Neural cell (in vitro differentiated cells): ENCODE measurements around the gene ADK. TPM values are rescaled to one million over a fixed set of nuclear protein-coding genes. Genes with fewer than 3 reads are reported as not detected.

ENCODE experiments used
- H2AFZ ChIP-seq: fragments of 200-600, 300-800 bp; sonication (generic), shearing (Covaris generic); 2 replicates; pipeline ENCODE4 v1.6.0; 2014; ENCODE audit warnings: low read depth, mild to moderate bottlenecking, antibody characterized with exemption, low read length, moderate library complexity
- H3F3A ChIP-seq: fragments of 200-600 bp; shearing (Covaris generic); 2 replicates; pipeline ENCODE4 v1.6.1; 2016; ENCODE audit warnings: mild to moderate bottlenecking, moderate library complexity, mixed read lengths, antibody characterized with exemption, low read length; ENCODE audit not compliant: insufficient read depth, poor library complexity, severe bottlenecking
- H3K27ac ChIP-seq: fragments of 200-600, 300-800 bp; sonication (generic), shearing (Covaris generic); 2 replicates; pipeline ENCODE4 v1.5.1; 2014; ENCODE audit warnings: mild to moderate bottlenecking, low read length, moderate library complexity
- H3K27me3 ChIP-seq: fragments of 300-800, 200-600 bp; sonication (generic), shearing (Covaris generic); 2 replicates; pipeline ENCODE4 v1.6.0; 2014; ENCODE audit warnings: mild to moderate bottlenecking, low read depth, low read length, moderate library complexity; ENCODE audit not compliant: insufficient read depth
- H3K36me3 ChIP-seq: fragments of 300-800, 200-600 bp; sonication (generic), shearing (Covaris generic); 2 replicates; pipeline ENCODE4 v1.5.1; 2014; ENCODE audit warnings: mild to moderate bottlenecking, antibody characterized with exemption, low read length, moderate library complexity; ENCODE audit not compliant: insufficient read depth
- H3K4me2 ChIP-seq: fragments of 300-800, 200-600 bp; sonication (generic), shearing (Covaris generic); 2 replicates; pipeline ENCODE4 v1.6.0; 2014; ENCODE audit warnings: mild to moderate bottlenecking, low read length
- H3K4me3 ChIP-seq: fragments of 300-800, 200-600 bp; sonication (generic), shearing (Covaris generic); 2 replicates; pipeline ENCODE4 v1.5.1; 2014; ENCODE audit warnings: mild to moderate bottlenecking, low read length, moderate library complexity
- H3K79me2 ChIP-seq: fragments of 200-600 bp; shearing (Covaris generic); replicated peaks from 2 replicates; pipeline ENCODE4 v1.6.0; 2014; ENCODE audit warnings: mild to moderate bottlenecking, low read length, moderate library complexity; ENCODE audit not compliant: insufficient read depth
- H3K9ac ChIP-seq: fragments of 300-800, 200-600 bp; sonication (generic), shearing (Covaris generic); 2 replicates; pipeline ENCODE4 v1.6.1; 2016; ENCODE audit warnings: mild to moderate bottlenecking, low read length, mixed read lengths
- H3K9me2 ChIP-seq: fragments of 200-600 bp; shearing (Covaris generic); 2 replicates; pipeline ENCODE4 v1.6.1; 2016; ENCODE audit warnings: mild to moderate bottlenecking, low read length, mixed read lengths; ENCODE audit not compliant: insufficient read depth
- H3K9me3 ChIP-seq: fragments of 200-600, 300-800 bp; sonication (generic), shearing (Covaris generic); 2 replicates; pipeline ENCODE4 v1.6.1; 2016; ENCODE audit warnings: mild to moderate bottlenecking, mixed run types, low read length, moderate library complexity, mixed read lengths
- H4K20me1 ChIP-seq: fragments of 200-600 bp; shearing (Covaris generic); 2 replicates; pipeline ENCODE4 v1.6.1; 2016; ENCODE audit warnings: mild to moderate bottlenecking, mixed run types; ENCODE audit not compliant: insufficient read depth
- EZH2 ChIP-seq: fragments of 200-600, 300-800 bp; shearing (Covaris generic), sonication (generic); IDR thresholded peaks from 2 replicates; pipeline ENCODE4 v1.6.1; 2014; ENCODE audit warnings: antibody characterized with exemption, low read length, borderline replicate concordance, mild to moderate bottlenecking; ENCODE audit not compliant: insufficient read depth, poor library complexity, severe bottlenecking
- MXI1 ChIP-seq: fragments of 450-650 bp; conservative IDR thresholded peaks from 2 replicates; pipeline ENCODE4 v1.6.1; 2014; ENCODE audit warnings: antibody characterized with exemption, mild to moderate bottlenecking; ENCODE audit not compliant: poor library complexity, severe bottlenecking
- POLR2AphosphoS5 ChIP-seq: IDR thresholded peaks from 2 replicates; pipeline ENCODE4 v1.6.1; 2012
- RAD21 ChIP-seq: fragments of 450-650 bp; conservative IDR thresholded peaks from 2 replicates; pipeline ENCODE4 v1.6.1; 2014; ENCODE audit warnings: antibody characterized with exemption, mild to moderate bottlenecking, moderate library complexity
- REST ChIP-seq: IDR thresholded peaks from 2 replicates; pipeline ENCODE4 v1.6.1; 2012; ENCODE audit warnings: borderline replicate concordance
- SMC3 ChIP-seq: fragments of 450-650 bp; conservative IDR thresholded peaks from 2 replicates; pipeline ENCODE4 v1.6.1; 2014; ENCODE audit warnings: antibody characterized with exemption, mild to moderate bottlenecking, moderate library complexity; ENCODE audit not compliant: poor library complexity
- TAF1 ChIP-seq: IDR thresholded peaks from 2 replicates; pipeline ENCODE4 v1.6.1; 2012; ENCODE audit warnings: low read depth
- polyA plus RNA-seq: library from polyadenylated mRNA; depleted of rRNA; stranded (reverse); fragments of >200 nt; gene quantifications from 2 replicates; pipeline ENCODE4 v1.2.3, GENCODE V29; 2014

The ADK gene
- polyA plus RNA-seq, 1 donor from 2014 or later: 19.5 TPM

GRCh38 chr10:74238031-74238431 is 87.0 kb downstream of the ADK start:
- H3K27ac ChIP-seq: no peak overlapping the region

GRCh38 chr10:74238516-74238915 is 87.5 kb downstream of the ADK start:
- H3K9me2 ChIP-seq: no peaks in the 10 kb centered on the region
- H3K9ac ChIP-seq: no peak overlapping the region
- no peaks in the 10 kb centered on the region for H3K27me3 ChIP-seq
- TF ChIP-seq TAF1: no peak
- TF ChIP-seq RAD21: no peak
- TF ChIP-seq REST: no peak
- no peak for TF ChIP-seq EZH2
- H3F3A ChIP-seq: no peaks in the 10 kb centered on the region
- H3K79me2 ChIP-seq: no peaks in the 10 kb centered on the region
- no peak overlapping the region for H3K27ac ChIP-seq
- H3K4me2 ChIP-seq: no peak overlapping the region
- no peaks in the 10 kb centered on the region for H4K20me1 ChIP-seq
- H3K4me3 ChIP-seq: no peak overlapping the region
- H3K36me3 ChIP-seq: no peaks in the 10 kb centered on the region
- no peaks in the 10 kb centered on the region for H3K9me3 ChIP-seq
- no peak overlapping the region for H2AFZ ChIP-seq

More at GRCh38 chr10:74238031-74238431, 87.0 kb downstream of the ADK start:
- no peak overlapping the region for H2AFZ ChIP-seq
- no peaks in the 10 kb centered on the region for H4K20me1 ChIP-seq
- no peaks in the 10 kb centered on the region for H3K9me2 ChIP-seq
- no peaks in the 10 kb centered on the region for H3K79me2 ChIP-seq
- H3K9ac ChIP-seq: no peak overlapping the region
- TF ChIP-seq SMC3 (no peak), POLR2AphosphoS5 (no peak), RAD21 (no peak), EZH2 (no peak), REST (no peak), MXI1 (no peak), TAF1 (no peak)
- H3K9me3 ChIP-seq: no peaks in the 10 kb centered on the region
- H3K4me3 ChIP-seq: no peak overlapping the region
- H3F3A ChIP-seq: no peaks in the 10 kb centered on the region
- no peak overlapping the region for H3K4me2 ChIP-seq
- no peaks in the 10 kb centered on the region for H3K36me3 ChIP-seq
- H3K27me3 ChIP-seq: no peaks in the 10 kb centered on the region

- H3K4me3 ChIP-seq: no peak overlapping the region
- no peaks in the 10 kb centered on the region for H4K20me1 ChIP-seq
- no peaks in the 10 kb centered on the region for H3K27me3 ChIP-seq
- no peak overlapping the region for H3K27ac ChIP-seq
- no peak overlapping the region for H3K4me2 ChIP-seq
- no peak overlapping the region for H2AFZ ChIP-seq
- no peaks in the 10 kb centered on the region for H3K9me2 ChIP-seq
- H3K36me3 ChIP-seq: no peaks in the 10 kb centered on the region
- H3F3A ChIP-seq: no peaks in the 10 kb centered on the region
- H3K9me3 ChIP-seq: no peaks in the 10 kb centered on the region
- no peaks in the 10 kb centered on the region for H3K79me2 ChIP-seq
- no peak overlapping the region for H3K9ac ChIP-seq
- TF ChIP-seq POLR2AphosphoS5 (no peak), REST (no peak), TAF1 (no peak)
Observed at GRCh38 chr10:74243067-74243466, 92.0 kb downstream of the ADK start.
